ENCODE measurements around the gene HES1.

The HES1 gene

GRCh38 chr3:194103983-194104751 is 31.8 kb upstream of the HES1 start:
- no peaks in the 10 kb centered on the region for H3K27me3 ChIP-seq (ENCODE audit: insufficient read depth, poor library complexity, severe bottlenecking)
- H3K4me3 ChIP-seq (replicated peaks; ENCODE audit: insufficient read depth, low read length), result no peak overlapping the region
- no peak overlapping the region for H3K27ac ChIP-seq (replicated peaks)
- TF ChIP-seq POLR2AphosphoS5 (IDR thresholded peaks at IDR 0.05; ENCODE audit: low read depth) (0 out of 2 replicates have a peak, but pooled peaks have one; percentile 24), CTCF (IDR thresholded peaks at IDR 0.05; ENCODE audit: insufficient read depth, low read length) (no peak), REST (IDR thresholded peaks at IDR 0.05; ENCODE audit: insufficient replicate concordance, low read depth) (no peak), SPI1 (IDR thresholded peaks at IDR 0.05; ENCODE audit: borderline replicate concordance, low read depth) (no peak)
- DNase-seq (ENCODE audit: low read depth in 1 of 2, low spot score in 1 of 2), result peak; percentile 47 to 68

GRCh38 chr3:194105292-194105691 is 30.7 kb upstream of the HES1 start:
- H3K4me3 ChIP-seq (replicated peaks; ENCODE audit: insufficient read depth, low read length), result no peak overlapping the region

More at GRCh38 chr3:194105292-194105691, 30.7 kb upstream of the HES1 start:
- H3K27ac ChIP-seq (replicated peaks), result no peak overlapping the region
- TF ChIP-seq GABPA (IDR thresholded peaks at IDR 0.05; ENCODE audit: low read depth) (no peak), SPI1 (IDR thresholded peaks at IDR 0.05; ENCODE audit: borderline replicate concordance, low read depth) (peak; percentile 52; the same call in 1 of the 2 replicates), CTCF (IDR thresholded peaks at IDR 0.05; ENCODE audit: insufficient read depth, low read length) (no peak), REST (IDR thresholded peaks at IDR 0.05; ENCODE audit: insufficient replicate concordance, low read depth) (no peak), POLR2AphosphoS5 (IDR thresholded peaks at IDR 0.05; ENCODE audit: low read depth) (peak; percentile 41)
- peak in 1 of 2 experiments; percentile 76 for DNase-seq (ENCODE audit: low read depth in 1 of 2, low spot score in 1 of 2)
- H3K27me3 ChIP-seq (ENCODE audit: insufficient read depth, poor library complexity, severe bottlenecking), result no peaks in the 10 kb centered on the region
